ENCODE measurements around the gene EED. TPM values are rescaled to one million over a fixed set of nuclear protein-coding genes. Genes with fewer than 3 reads are reported as not detected.

EED gene
- polyA plus RNA-seq, 1 donor from 2014 or later: 40.1 TPM

DNA sequence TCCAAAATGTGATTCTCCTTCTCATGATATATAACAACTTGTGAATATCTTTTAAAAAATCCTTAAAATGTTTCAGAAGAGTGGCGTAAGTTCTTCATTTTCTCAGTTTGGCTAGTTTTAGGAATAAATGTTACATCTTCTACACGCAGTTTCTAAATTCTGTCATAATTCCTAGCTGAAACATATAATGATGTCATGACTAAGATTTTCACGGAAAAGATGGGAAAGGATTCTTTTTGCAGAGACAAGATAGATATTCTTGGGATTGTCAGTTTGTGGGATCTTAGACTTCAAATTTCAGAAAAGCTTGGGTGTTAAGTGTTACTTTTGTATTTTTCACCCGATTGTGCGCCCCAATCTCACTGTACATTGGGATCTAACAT, 1.7 kb downstream of the EED start:
- TF ChIP-seq MXI1 (conservative IDR thresholded peaks at IDR 0.05; ENCODE audit: poor library complexity, severe bottlenecking) (no peak), TAF1 (IDR thresholded peaks at IDR 0.05; ENCODE audit: low read depth) (no peak), POLR2AphosphoS5 (IDR thresholded peaks at IDR 0.05) (no peak), EP300 (conservative IDR thresholded peaks at IDR 0.05; ENCODE audit: poor library complexity, severe bottlenecking) (no peak), SMC3 (conservative IDR thresholded peaks at IDR 0.05; ENCODE audit: poor library complexity) (no peak), EZH2 (IDR thresholded peaks at IDR 0.05; ENCODE audit: borderline replicate concordance, insufficient read depth, low read length, poor library complexity, severe bottlenecking) (no peak), RAD21 (conservative IDR thresholded peaks at IDR 0.05) (no peak)
- TF ChIP-seq, protein P1, sequence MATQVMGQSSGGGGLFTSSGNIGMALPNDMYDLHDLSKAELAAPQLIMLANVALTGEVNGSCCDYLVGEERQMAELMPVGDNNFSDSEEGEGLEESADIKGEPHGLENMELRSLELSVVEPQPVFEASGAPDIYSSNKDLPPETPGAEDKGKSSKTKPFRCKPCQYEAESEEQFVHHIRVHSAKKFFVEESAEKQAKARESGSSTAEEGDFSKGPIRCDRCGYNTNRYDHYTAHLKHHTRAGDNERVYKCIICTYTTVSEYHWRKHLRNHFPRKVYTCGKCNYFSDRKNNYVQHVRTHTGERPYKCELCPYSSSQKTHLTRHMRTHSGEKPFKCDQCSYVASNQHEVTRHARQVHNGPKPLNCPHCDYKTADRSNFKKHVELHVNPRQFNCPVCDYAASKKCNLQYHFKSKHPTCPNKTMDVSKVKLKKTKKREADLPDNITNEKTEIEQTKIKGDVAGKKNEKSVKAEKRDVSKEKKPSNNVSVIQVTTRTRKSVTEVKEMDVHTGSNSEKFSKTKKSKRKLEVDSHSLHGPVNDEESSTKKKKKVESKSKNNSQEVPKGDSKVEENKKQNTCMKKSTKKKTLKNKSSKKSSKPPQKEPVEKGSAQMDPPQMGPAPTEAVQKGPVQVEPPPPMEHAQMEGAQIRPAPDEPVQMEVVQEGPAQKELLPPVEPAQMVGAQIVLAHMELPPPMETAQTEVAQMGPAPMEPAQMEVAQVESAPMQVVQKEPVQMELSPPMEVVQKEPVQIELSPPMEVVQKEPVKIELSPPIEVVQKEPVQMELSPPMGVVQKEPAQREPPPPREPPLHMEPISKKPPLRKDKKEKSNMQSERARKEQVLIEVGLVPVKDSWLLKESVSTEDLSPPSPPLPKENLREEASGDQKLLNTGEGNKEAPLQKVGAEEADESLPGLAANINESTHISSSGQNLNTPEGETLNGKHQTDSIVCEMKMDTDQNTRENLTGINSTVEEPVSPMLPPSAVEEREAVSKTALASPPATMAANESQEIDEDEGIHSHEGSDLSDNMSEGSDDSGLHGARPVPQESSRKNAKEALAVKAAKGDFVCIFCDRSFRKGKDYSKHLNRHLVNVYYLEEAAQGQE (IDR thresholded peaks at IDR 0.05; ENCODE audit: borderline replicate concordance): no peak
- TF ChIP-seq, protein P2, sequence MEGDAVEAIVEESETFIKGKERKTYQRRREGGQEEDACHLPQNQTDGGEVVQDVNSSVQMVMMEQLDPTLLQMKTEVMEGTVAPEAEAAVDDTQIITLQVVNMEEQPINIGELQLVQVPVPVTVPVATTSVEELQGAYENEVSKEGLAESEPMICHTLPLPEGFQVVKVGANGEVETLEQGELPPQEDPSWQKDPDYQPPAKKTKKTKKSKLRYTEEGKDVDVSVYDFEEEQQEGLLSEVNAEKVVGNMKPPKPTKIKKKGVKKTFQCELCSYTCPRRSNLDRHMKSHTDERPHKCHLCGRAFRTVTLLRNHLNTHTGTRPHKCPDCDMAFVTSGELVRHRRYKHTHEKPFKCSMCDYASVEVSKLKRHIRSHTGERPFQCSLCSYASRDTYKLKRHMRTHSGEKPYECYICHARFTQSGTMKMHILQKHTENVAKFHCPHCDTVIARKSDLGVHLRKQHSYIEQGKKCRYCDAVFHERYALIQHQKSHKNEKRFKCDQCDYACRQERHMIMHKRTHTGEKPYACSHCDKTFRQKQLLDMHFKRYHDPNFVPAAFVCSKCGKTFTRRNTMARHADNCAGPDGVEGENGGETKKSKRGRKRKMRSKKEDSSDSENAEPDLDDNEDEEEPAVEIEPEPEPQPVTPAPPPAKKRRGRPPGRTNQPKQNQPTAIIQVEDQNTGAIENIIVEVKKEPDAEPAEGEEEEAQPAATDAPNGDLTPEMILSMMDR (IDR thresholded peaks at IDR 0.05; ENCODE audit: poor library complexity, severe bottlenecking): no peak
- H3K4me2 ChIP-seq (ENCODE audit: low read length): peak overlapping the region; percentile 94
- H3K27ac ChIP-seq (ENCODE audit: low read length): no peak overlapping the region
- H2AFZ ChIP-seq (ENCODE audit: low read depth, low read length): no peak overlapping the region
- H3F3A ChIP-seq (ENCODE audit: insufficient read depth, low read length, poor library complexity, severe bottlenecking): no peaks in the 10 kb centered on the region
- H3K9me3 ChIP-seq (ENCODE audit: low read length): no peaks in the 10 kb centered on the region
- peak overlapping the region; percentile 72 for H3K4me3 ChIP-seq (ENCODE audit: low read length)
- peak overlapping the region; percentile 91 for H3K9ac ChIP-seq (ENCODE audit: low read length)
- no peaks in the 10 kb centered on the region for H4K20me1 ChIP-seq (ENCODE audit: insufficient read depth)
- no peaks in the 10 kb centered on the region for H3K27me3 ChIP-seq (ENCODE audit: insufficient read depth, low read depth, low read length)
- peaks cover 57% of the 10 kb centered on the region for H3K79me2 ChIP-seq (replicated peaks; ENCODE audit: insufficient read depth, low read length)
- no peaks in the 10 kb centered on the region for H3K9me2 ChIP-seq (ENCODE audit: insufficient read depth, low read length)
- no peaks in the 10 kb centered on the region for H3K36me3 ChIP-seq (ENCODE audit: insufficient read depth, low read length)

DNA sequence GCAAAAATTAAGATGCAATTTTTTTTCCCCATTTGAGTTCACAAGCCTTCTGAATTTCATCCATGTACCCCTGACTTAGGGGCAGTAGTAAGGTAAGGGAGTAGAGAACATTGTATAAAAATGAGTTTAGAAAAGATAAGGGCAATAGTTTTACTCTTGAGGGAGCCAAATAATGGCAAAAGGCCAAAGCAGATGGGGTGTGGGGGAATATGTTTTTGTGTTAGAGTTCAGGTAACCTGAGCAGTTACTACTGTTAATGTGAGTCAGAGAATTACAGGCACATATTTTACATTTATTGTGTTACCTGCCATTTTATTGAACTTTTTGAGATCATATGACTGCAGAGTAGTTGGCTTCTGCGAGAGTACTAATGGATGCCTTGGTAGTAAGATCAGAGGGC, 3.1 kb downstream of the EED start:
- no peak overlapping the region for H3K4me2 ChIP-seq (ENCODE audit: low read length)
- H4K20me1 ChIP-seq (ENCODE audit: insufficient read depth): no peaks in the 10 kb centered on the region
- peaks cover 70% of the 10 kb centered on the region for H3K79me2 ChIP-seq (replicated peaks; ENCODE audit: insufficient read depth, low read length)

More for the DNA sequence above, 3.1 kb downstream of the EED start:
- Histone ChIP-seq H3K27ac (ENCODE audit: low read length) (no peak overlapping the region), H3F3A (ENCODE audit: insufficient read depth, low read length, poor library complexity, severe bottlenecking) (no peaks in the 10 kb centered on the region), H2AFZ (ENCODE audit: low read depth, low read length) (no peak overlapping the region), H3K36me3 (ENCODE audit: insufficient read depth, low read length) (no peaks in the 10 kb centered on the region), H3K27me3 (ENCODE audit: insufficient read depth, low read depth, low read length) (no peaks in the 10 kb centered on the region), H3K4me3 (ENCODE audit: low read length) (peak overlapping the region; percentile 72), H3K9me3 (ENCODE audit: low read length) (no peaks in the 10 kb centered on the region), H3K9ac (ENCODE audit: low read length) (no peak overlapping the region), H3K9me2 (ENCODE audit: insufficient read depth, low read length) (no peaks in the 10 kb centered on the region)
- no peak for TF ChIP-seq EZH2 (IDR thresholded peaks at IDR 0.05; ENCODE audit: borderline replicate concordance, insufficient read depth, low read length, poor library complexity, severe bottlenecking)
- TF ChIP-seq SMC3 (conservative IDR thresholded peaks at IDR 0.05; ENCODE audit: poor library complexity): no peak
- TF ChIP-seq, protein P1 (IDR thresholded peaks at IDR 0.05; ENCODE audit: borderline replicate concordance): no peak
- TF ChIP-seq, protein P2 (IDR thresholded peaks at IDR 0.05; ENCODE audit: poor library complexity, severe bottlenecking): no peak
- TF ChIP-seq TAF1 (IDR thresholded peaks at IDR 0.05; ENCODE audit: low read depth): no peak
- no peak for TF ChIP-seq EP300 (conservative IDR thresholded peaks at IDR 0.05; ENCODE audit: poor library complexity, severe bottlenecking)
- TF ChIP-seq RAD21 (conservative IDR thresholded peaks at IDR 0.05): no peak
- no peak for TF ChIP-seq POLR2AphosphoS5 (IDR thresholded peaks at IDR 0.05)
- TF ChIP-seq MXI1 (conservative IDR thresholded peaks at IDR 0.05; ENCODE audit: poor library complexity, severe bottlenecking): no peak
